Natural killer cell (primary cell): ENCODE results near the gene SH3BP4. TPM values are rescaled to one million over a fixed set of nuclear protein-coding genes. Genes with fewer than 3 reads are reported as not detected.

ENCODE experiments used
- ATAC-seq, 3 donors: fragments of 150-1000 bp in 2 of 3; fragments of 200-7000 bp in 1 of 3; cut with Tn5 transposase; 1 replicate in 1 of 3; 2 replicates in 2 of 3; pipeline ENCODE4 v1.10.0; 2021; ENCODE audit warnings: mild to moderate bottlenecking in 2 of 3, moderate library complexity in 2 of 3
- DNase-seq, 2 donors: peaks; one replicate each; pipeline versions ENCODE4 v3.0.0 to v3.0.0-alpha.2; 2013 to 2021; ENCODE audit warnings: mixed read lengths in 1 of 2
- H3K27ac ChIP-seq: one replicate; pipeline ENCODE4 v1.5.1; 2013; ENCODE audit warnings: mild to moderate bottlenecking, low read length
- H3K27me3 ChIP-seq: one replicate; pipeline ENCODE4 v1.6.1; 2013; ENCODE audit warnings: low read length; ENCODE audit not compliant: control insufficient read depth, insufficient read depth
- H3K36me3 ChIP-seq: one replicate; pipeline ENCODE4 v1.6.1; 2013; ENCODE audit warnings: low read length; ENCODE audit not compliant: control insufficient read depth, insufficient read depth
- H3K4me1 ChIP-seq: one replicate; pipeline ENCODE4 v1.6.1; 2013; ENCODE audit warnings: low read length; ENCODE audit not compliant: control insufficient read depth, insufficient read depth
- H3K4me3 ChIP-seq: one replicate; pipeline ENCODE4 v1.5.1; 2013; ENCODE audit warnings: low read length
- H3K9me3 ChIP-seq: one replicate; pipeline ENCODE4 v1.6.1; 2013; ENCODE audit warnings: low read length; ENCODE audit not compliant: control insufficient read depth, insufficient read depth
- H3K27ac Mint-ChIP-seq, 2 donors: one replicate each; pipeline ENCODE4 v1.8.0; 2022; ENCODE audit warnings: mild to moderate bottlenecking in 2 of 2, mixed read lengths in 2 of 2, moderate library complexity in 1 of 2
- H3K27me3 Mint-ChIP-seq, 2 donors: one replicate each; pipeline ENCODE4 v1.8.0; 2022; ENCODE audit warnings: low read depth in 2 of 2, mixed read lengths in 2 of 2
- H3K36me3 Mint-ChIP-seq: one replicate; pipeline ENCODE4 v1.8.0; 2022; ENCODE audit warnings: mixed read lengths
- H3K4me1 Mint-ChIP-seq, 2 donors: one replicate each; pipeline ENCODE4 v1.8.0; 2022; ENCODE audit warnings: mixed read lengths in 2 of 2
- H3K4me3 Mint-ChIP-seq: one replicate; pipeline ENCODE4 v1.8.0; 2022; ENCODE audit warnings: mild to moderate bottlenecking, moderate library complexity, mixed read lengths
- H3K9me3 Mint-ChIP-seq, 2 donors: one replicate each; pipeline ENCODE4 v1.8.0; 2022; ENCODE audit warnings: mixed read lengths in 2 of 2
- WGBS: methylation state at CpG from one replicate; pipeline ENCODE4 v1.1.7; 2013; ENCODE audit warnings: missing lambda C conversion rate; ENCODE audit not compliant: insufficient coverage; 5-methylcytosine and 5-hydroxymethylcytosine counted together
- intact Hi-C: fragments of 100-400 bp; cut with micrococcal nuclease; formaldehyde crosslinking; loops from one replicate; pipeline ENCODE4 v1.14.2; 2022
- total RNA-seq, 4 donors: library from RNA; stranded (reverse); fragments of 120-200 nt in 1 of 4; gene quantifications; one replicate each; pipeline versions ENCODE4 v1.2.3 to v1.2.4, GENCODE V29; 2013 to 2022
- TF ChIP-seq, protein P1 (sequence below): fragments of 200-600 bp; IDR thresholded peaks from one replicate; pipeline ENCODE4 v1.8.0; 2022; ENCODE audit warnings: antibody characterized with exemption

The SH3BP4 gene
- total RNA-seq, 3 donors from 2014 or later (not counting 1 experiment from before 2014, with no cell fraction given) = 0.39 to 2.6 (median 1.0) TPM

DNA sequence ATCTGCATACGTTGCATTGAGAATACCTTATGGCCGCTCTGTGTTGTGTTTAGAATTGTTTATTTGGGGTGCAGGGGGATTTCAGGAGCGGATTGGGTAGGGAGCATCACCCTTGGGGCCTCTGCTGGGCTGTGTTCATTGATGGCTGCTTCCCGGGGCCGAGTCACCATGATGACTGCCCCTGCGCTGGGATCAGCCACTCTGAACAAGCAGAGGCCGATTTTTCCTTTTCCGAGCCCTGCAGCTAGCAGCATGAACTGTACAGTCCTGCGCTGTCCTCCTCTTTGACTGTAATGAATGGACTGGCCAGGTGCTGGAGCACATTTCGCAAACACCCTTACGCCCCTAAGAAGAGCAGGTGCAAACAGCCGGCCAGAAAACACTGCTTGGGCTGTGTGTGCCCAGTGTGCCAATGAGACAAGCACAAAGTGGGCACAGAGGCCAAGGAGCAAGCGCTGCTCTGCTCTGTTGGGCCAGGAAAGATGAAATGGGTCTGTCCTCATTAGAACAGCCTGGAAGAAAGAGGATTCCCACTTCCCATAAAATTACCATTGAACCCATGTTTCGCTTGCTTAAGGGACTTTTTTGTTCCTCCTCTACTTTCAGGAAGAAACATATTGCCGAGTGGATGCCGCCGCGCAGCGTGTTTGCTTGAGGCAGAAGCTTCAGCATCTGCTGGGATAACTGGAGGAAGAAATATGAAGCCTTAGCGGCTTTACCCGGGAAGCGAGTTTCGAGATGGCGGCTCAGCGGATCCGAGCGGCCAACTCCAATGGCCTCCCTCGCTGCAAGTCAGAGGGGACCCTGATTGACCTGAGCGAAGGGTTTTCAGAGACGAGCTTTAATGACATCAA, 82.7 kb downstream of the SH3BP4 start:
- Mint-ChIP-seq H3K9me3 (no peaks in the 10 kb centered on the region), H3K27ac (no peak overlapping the region), H3K4me3 (no peak overlapping the region), H3K36me3 (no peaks in the 10 kb centered on the region), H3K27me3 (peaks cover 0 to 4% of the 10 kb centered on the region in 2 donors), H3K4me1 (no peaks in the 10 kb centered on the region)
- Histone ChIP-seq H3K27me3 (no peaks in the 10 kb centered on the region), H3K27ac (no peak overlapping the region), H3K4me3 (no peak overlapping the region), H3K36me3 (no peaks in the 10 kb centered on the region), H3K4me1 (no peaks in the 10 kb centered on the region), H3K9me3 (no peaks in the 10 kb centered on the region)
- WGBS = 90% methylated on average over 30 of the region's 30 CpGs
- intact Hi-C loops = no loop called here
- DNase-seq (no peak), ATAC-seq (no peak)
- TF ChIP-seq, protein P1, sequence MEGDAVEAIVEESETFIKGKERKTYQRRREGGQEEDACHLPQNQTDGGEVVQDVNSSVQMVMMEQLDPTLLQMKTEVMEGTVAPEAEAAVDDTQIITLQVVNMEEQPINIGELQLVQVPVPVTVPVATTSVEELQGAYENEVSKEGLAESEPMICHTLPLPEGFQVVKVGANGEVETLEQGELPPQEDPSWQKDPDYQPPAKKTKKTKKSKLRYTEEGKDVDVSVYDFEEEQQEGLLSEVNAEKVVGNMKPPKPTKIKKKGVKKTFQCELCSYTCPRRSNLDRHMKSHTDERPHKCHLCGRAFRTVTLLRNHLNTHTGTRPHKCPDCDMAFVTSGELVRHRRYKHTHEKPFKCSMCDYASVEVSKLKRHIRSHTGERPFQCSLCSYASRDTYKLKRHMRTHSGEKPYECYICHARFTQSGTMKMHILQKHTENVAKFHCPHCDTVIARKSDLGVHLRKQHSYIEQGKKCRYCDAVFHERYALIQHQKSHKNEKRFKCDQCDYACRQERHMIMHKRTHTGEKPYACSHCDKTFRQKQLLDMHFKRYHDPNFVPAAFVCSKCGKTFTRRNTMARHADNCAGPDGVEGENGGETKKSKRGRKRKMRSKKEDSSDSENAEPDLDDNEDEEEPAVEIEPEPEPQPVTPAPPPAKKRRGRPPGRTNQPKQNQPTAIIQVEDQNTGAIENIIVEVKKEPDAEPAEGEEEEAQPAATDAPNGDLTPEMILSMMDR = no peak

DNA sequence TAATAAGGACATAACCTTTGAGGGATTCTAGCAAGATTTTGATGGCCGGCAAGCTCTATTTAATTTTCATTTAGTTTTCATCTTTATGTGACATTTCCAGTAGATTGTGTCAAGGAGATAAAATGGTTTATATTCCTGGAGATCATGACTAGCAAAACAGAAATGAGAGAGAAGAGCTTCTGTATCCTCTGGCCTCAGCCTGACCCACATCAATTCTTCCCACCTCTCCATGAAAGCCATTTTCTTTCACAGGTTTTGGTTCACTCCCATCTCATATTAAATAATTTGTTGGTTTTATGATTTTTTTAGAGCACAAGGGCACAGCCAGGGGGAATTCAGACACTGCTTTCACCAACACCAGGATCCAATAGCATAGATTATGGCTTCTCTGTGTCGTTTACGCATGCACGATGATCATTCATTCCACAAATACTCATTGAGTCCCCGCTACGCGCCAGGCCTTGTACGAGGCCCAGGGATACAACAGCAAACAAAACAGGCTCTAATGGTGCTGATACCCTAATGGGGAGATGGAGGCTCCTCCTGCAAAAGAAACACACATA, 85.9 kb downstream of the SH3BP4 start:
- no peaks in the 10 kb centered on the region for H3K9me3 Mint-ChIP-seq
- WGBS = 93% methylated on average over 7 of the region's 8 CpGs
- TF ChIP-seq, protein P1 = no peak
- no peaks in the 10 kb centered on the region for H3K9me3 ChIP-seq
- peaks cover 0 to 4% of the 10 kb centered on the region in 2 donors for H3K27me3 Mint-ChIP-seq
- no peak overlapping the region for H3K27ac Mint-ChIP-seq
- H3K36me3 ChIP-seq = no peaks in the 10 kb centered on the region
- DNase-seq (no peak), ATAC-seq (no peak)
- no peaks in the 10 kb centered on the region for H3K27me3 ChIP-seq
- no peak overlapping the region for H3K27ac ChIP-seq
- H3K4me1 ChIP-seq = no peaks in the 10 kb centered on the region
- H3K4me3 ChIP-seq = no peak overlapping the region
- H3K4me1 Mint-ChIP-seq = no peaks in the 10 kb centered on the region
- H3K36me3 Mint-ChIP-seq = no peaks in the 10 kb centered on the region
- no peak overlapping the region for H3K4me3 Mint-ChIP-seq
- intact Hi-C loops = no loop called here

DNA sequence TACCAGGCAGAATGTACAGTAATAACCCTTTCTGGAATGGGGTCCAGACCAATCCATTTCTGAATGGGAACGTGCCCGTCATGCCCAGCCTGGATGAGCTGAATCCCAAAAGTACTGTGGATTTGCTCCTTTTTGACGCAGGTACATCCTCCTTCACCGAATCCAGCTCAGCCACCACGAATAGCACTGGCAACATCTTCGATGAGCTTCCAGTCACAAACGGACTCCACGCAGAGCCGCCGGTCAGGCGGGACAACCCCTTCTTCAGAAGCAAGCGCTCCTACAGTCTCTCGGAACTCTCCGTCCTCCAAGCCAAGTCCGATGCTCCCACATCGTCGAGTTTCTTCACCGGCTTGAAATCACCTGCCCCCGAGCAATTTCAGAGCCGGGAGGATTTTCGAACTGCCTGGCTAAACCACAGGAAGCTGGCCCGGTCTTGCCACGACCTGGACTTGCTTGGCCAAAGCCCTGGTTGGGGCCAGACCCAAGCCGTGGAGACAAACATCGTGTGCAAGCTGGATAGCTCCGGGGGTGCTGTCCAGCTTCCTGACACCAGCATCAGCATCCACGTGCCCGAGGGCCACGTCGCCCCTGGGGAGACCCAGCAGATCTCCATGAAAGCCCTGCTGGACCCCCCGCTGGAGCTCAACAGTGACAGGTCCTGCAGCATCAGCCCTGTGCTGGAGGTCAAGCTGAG, 89.6 kb downstream of the SH3BP4 start:
- WGBS = 91% methylated on average over 31 of the region's 31 CpGs
- Histone ChIP-seq H3K4me1 (peaks cover 29% of the 10 kb centered on the region), H3K9me3 (no peaks in the 10 kb centered on the region), H3K27me3 (no peaks in the 10 kb centered on the region), H3K27ac (no peak overlapping the region), H3K36me3 (no peaks in the 10 kb centered on the region), H3K4me3 (no peak overlapping the region)
- Mint-ChIP-seq H3K4me1 (peaks cover 13 to 21% of the 10 kb centered on the region in 2 donors), H3K27ac (no peak overlapping the region), H3K9me3 (no peaks in the 10 kb centered on the region), H3K27me3 (peaks cover 4 to 9% of the 10 kb centered on the region in 2 donors), H3K4me3 (no peak overlapping the region), H3K36me3 (no peaks in the 10 kb centered on the region)
- ATAC-seq = no peak
- intact Hi-C loops = no loop called here
- DNase-seq = no peak
- TF ChIP-seq, protein P1 = no peak
